ENCODE data around the gene RPS21. TPM values are rescaled to one million over a fixed set of nuclear protein-coding genes. Genes with fewer than 3 reads are reported as not detected.

Gene RPS21
- total and polyA plus RNA-seq, 2 of the 13 experiments (the other 11 are each of a cell fraction or from before 2014, with no cell fraction given) = 2,647 to 11,063 TPM

- TF ChIP-seq EEA1 (CRISPR knock-in tag; IDR thresholded peaks at IDR 0.05; ENCODE audit: borderline replicate concordance) = peak; percentile 48; the same call in 1 of the 2 replicates
- TF ChIP-seq CERS6 (CRISPR knock-in tag; IDR thresholded peaks at IDR 0.05) = no peak
- no peak for TF ChIP-seq SIX4 (CRISPR knock-in tag; IDR thresholded peaks at IDR 0.05)
- TF ChIP-seq KDM5B (CRISPR knock-in tag; IDR thresholded peaks at IDR 0.05; ENCODE audit: borderline replicate concordance) = no peak
- peak; percentile 96 for TF ChIP-seq ZSCAN25 (CRISPR knock-in tag; IDR thresholded peaks at IDR 0.05)
- no peak for TF ChIP-seq ZBTB21 (CRISPR knock-in tag; IDR thresholded peaks at IDR 0.05)
- TF ChIP-seq CENPBD1 (CRISPR knock-in tag; IDR thresholded peaks at IDR 0.05; ENCODE audit: borderline replicate concordance, low read depth) = no peak
- peak; percentile 82 for TF ChIP-seq SRSF1 (optimal IDR thresholded peaks at IDR 0.05; ENCODE audit: low read depth, low read length)
- TF ChIP-seq MXD4 (CRISPR knock-in tag; IDR thresholded peaks at IDR 0.05) = no peak
- no peak for TF ChIP-seq JUNB (CRISPR knock-in tag; IDR thresholded peaks at IDR 0.05; ENCODE audit: borderline replicate concordance)
- 0 out of 4 replicates have a peak, but pooled peaks of 1 of the 2 experiments have one; percentile 6 for TF ChIP-seq POLR2A (IDR thresholded peaks at IDR 0.05; ENCODE audit: insufficient read depth in 1 of 2, low read depth in 2 of 2, low read length in 2 of 2)
- TF ChIP-seq ZXDC (CRISPR knock-in tag; IDR thresholded peaks at IDR 0.05) = no peak
- no peak for TF ChIP-seq REST (IDR thresholded peaks at IDR 0.05; ENCODE audit: borderline replicate concordance in 1 of 2, low read depth in 1 of 2, low read length in 2 of 2)
- no peak for TF ChIP-seq ZBTB43 (CRISPR knock-in tag; conservative IDR thresholded peaks at IDR 0.05)
- peak; percentile 65; the same call in 1 of the 2 replicates for TF ChIP-seq ZZZ3 (CRISPR knock-in tag; IDR thresholded peaks at IDR 0.05; ENCODE audit: borderline replicate concordance)
- no peak for TF ChIP-seq THYN1 (CRISPR knock-in tag; IDR thresholded peaks at IDR 0.05; ENCODE audit: borderline replicate concordance, low read depth)
- TF ChIP-seq ZBTB7B (CRISPR knock-in tag; IDR thresholded peaks at IDR 0.05) = 0 out of 2 replicates have a peak, but pooled peaks have one; percentile 34
- no peak for TF ChIP-seq MATR3 (CRISPR knock-in tag; IDR thresholded peaks at IDR 0.05)
Observed at GRCh38 chr20:62368976-62369814, 17.7 kb upstream of the RPS21 start (continued).

Measured in HepG2 (cell line).